ENCODE measurements around the gene PTPRG.

Gene PTPRG

DNA sequence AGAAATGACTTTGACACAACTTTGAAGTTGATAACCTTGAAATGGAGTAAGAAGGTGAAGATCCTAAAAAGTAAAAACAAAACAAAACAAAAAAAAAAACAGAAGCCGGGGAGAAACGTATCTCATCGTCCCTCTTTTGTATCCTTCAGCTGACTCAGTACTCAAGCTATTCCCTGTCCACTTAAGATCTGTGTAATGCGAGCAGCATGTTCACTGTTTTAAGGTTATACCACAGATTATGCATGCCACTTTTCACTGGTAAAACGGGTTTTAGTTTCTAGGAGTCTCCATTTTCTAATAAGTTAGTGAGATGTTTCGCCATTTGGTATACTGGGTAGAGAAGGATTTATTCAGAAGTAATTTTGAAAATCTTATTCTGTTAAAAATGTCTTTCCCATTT lies 487.7 kb downstream of the PTPRG start:
- no peaks in the 10 kb centered on the region for H3K79me2 ChIP-seq (ENCODE audit: control insufficient read depth, low read length)
- H3K4me1 ChIP-seq (ENCODE audit: control insufficient read depth, low read length): no peaks in the 10 kb centered on the region
- H3K27ac ChIP-seq (ENCODE audit: low read depth, low read length): no peak overlapping the region
- no peaks in the 10 kb centered on the region for H4K20me1 ChIP-seq (ENCODE audit: control insufficient read depth, insufficient read depth, low read depth, low read length)
- no peaks in the 10 kb centered on the region for H3K9me3 ChIP-seq (ENCODE audit: control insufficient read depth, insufficient read depth, low read length)
- H3K9me2 ChIP-seq (replicated peaks; ENCODE audit: control insufficient read depth, low read length): no peaks in the 10 kb centered on the region
- no peak overlapping the region for H3K4me3 ChIP-seq (ENCODE audit: low read length)
- H3F3A ChIP-seq (ENCODE audit: control insufficient read depth, insufficient read depth): no peaks in the 10 kb centered on the region
- TF ChIP-seq EZH2phosphoT487 (IDR thresholded peaks at IDR 0.05; ENCODE audit: borderline replicate concordance, low read length): no peak
- TF ChIP-seq, protein P1, sequence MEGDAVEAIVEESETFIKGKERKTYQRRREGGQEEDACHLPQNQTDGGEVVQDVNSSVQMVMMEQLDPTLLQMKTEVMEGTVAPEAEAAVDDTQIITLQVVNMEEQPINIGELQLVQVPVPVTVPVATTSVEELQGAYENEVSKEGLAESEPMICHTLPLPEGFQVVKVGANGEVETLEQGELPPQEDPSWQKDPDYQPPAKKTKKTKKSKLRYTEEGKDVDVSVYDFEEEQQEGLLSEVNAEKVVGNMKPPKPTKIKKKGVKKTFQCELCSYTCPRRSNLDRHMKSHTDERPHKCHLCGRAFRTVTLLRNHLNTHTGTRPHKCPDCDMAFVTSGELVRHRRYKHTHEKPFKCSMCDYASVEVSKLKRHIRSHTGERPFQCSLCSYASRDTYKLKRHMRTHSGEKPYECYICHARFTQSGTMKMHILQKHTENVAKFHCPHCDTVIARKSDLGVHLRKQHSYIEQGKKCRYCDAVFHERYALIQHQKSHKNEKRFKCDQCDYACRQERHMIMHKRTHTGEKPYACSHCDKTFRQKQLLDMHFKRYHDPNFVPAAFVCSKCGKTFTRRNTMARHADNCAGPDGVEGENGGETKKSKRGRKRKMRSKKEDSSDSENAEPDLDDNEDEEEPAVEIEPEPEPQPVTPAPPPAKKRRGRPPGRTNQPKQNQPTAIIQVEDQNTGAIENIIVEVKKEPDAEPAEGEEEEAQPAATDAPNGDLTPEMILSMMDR (IDR thresholded peaks at IDR 0.05; ENCODE audit: low read depth, low read length, poor library complexity, severe bottlenecking): no peak
- H3K27me3 ChIP-seq (ENCODE audit: control insufficient read depth, low read length): peaks cover 6% of the 10 kb centered on the region; the same call in 1 of the 2 replicates
- H3K4me2 ChIP-seq (ENCODE audit: low read length): no peak overlapping the region
- no peaks in the 10 kb centered on the region for H3K36me3 ChIP-seq (ENCODE audit: control insufficient read depth, low read length)

DNA sequence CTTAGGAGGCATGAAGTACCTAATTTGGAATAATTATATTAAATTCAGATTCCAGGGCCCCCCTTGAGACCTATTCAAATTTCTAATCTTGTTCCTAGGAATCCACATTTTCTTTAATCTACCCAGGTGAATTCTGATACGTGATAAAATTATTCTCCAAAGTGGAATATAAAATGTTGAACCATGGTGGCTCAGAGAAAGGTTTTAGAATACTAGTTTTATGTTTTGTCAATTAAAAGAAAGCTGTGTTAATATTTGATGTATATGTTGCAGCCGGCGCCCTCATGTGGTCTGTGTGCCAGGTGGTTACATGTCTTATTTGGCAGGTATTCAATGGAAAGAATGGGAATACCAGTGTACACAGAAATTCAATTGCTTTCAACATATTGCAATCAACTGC lies 490.1 kb downstream of the PTPRG start:
- H4K20me1 ChIP-seq (ENCODE audit: control insufficient read depth, insufficient read depth, low read depth, low read length): no peaks in the 10 kb centered on the region

DNA sequence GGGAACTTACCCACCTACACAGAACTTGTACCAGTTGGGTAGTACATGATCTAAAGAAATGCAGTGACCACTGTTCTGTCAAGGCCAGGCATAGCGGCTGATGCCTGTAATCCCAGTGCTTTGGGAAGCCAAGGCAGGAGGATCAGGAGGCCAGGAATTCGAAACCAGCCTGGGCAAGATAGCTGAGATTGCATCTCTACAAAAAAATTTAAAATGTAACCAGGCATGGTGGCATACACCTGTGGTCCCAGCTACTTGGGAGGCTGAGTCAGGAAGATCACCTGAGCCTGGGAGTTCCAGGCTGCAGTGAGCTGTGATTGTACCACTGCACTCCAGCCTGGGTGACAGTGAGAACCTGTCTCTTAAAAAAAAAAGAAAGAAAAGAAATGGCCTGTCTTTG lies 491.0 kb downstream of the PTPRG start:
- Histone ChIP-seq H3K36me3 (ENCODE audit: control insufficient read depth, low read length) (no peaks in the 10 kb centered on the region), H3K27ac (ENCODE audit: low read depth, low read length) (no peak overlapping the region), H3K4me2 (ENCODE audit: low read length) (no peak overlapping the region), H3K9me2 (replicated peaks; ENCODE audit: control insufficient read depth, low read length) (no peaks in the 10 kb centered on the region), H3K4me3 (ENCODE audit: low read length) (no peak overlapping the region), H3K27me3 (ENCODE audit: control insufficient read depth, low read length) (peaks cover 6% of the 10 kb centered on the region; the same call in 1 of the 2 replicates), H3K4me1 (ENCODE audit: control insufficient read depth, low read length) (no peaks in the 10 kb centered on the region), H3K79me2 (ENCODE audit: control insufficient read depth, low read length) (no peaks in the 10 kb centered on the region), H3F3A (ENCODE audit: control insufficient read depth, insufficient read depth) (no peaks in the 10 kb centered on the region), H3K9me3 (ENCODE audit: control insufficient read depth, insufficient read depth, low read length) (no peaks in the 10 kb centered on the region), H4K20me1 (ENCODE audit: control insufficient read depth, insufficient read depth, low read depth, low read length) (no peaks in the 10 kb centered on the region)
- TF ChIP-seq EZH2phosphoT487 (IDR thresholded peaks at IDR 0.05; ENCODE audit: borderline replicate concordance, low read length): no peak
- TF ChIP-seq, protein P1 (IDR thresholded peaks at IDR 0.05; ENCODE audit: low read depth, low read length, poor library complexity, severe bottlenecking): no peak

More for the DNA sequence above, 490.1 kb downstream of the PTPRG start:
- Histone ChIP-seq H3K27me3 (ENCODE audit: control insufficient read depth, low read length) (peaks cover 6% of the 10 kb centered on the region; the same call in 1 of the 2 replicates), H3F3A (ENCODE audit: control insufficient read depth, insufficient read depth) (no peaks in the 10 kb centered on the region), H3K9me2 (replicated peaks; ENCODE audit: control insufficient read depth, low read length) (no peaks in the 10 kb centered on the region), H3K36me3 (ENCODE audit: control insufficient read depth, low read length) (no peaks in the 10 kb centered on the region), H3K9me3 (ENCODE audit: control insufficient read depth, insufficient read depth, low read length) (no peaks in the 10 kb centered on the region), H3K79me2 (ENCODE audit: control insufficient read depth, low read length) (no peaks in the 10 kb centered on the region), H3K4me1 (ENCODE audit: control insufficient read depth, low read length) (no peaks in the 10 kb centered on the region), H3K4me3 (ENCODE audit: low read length) (no peak overlapping the region), H3K4me2 (ENCODE audit: low read length) (no peak overlapping the region), H3K27ac (ENCODE audit: low read depth, low read length) (no peak overlapping the region)
- TF ChIP-seq EZH2phosphoT487 (IDR thresholded peaks at IDR 0.05; ENCODE audit: borderline replicate concordance, low read length): no peak
- TF ChIP-seq, protein P1 (IDR thresholded peaks at IDR 0.05; ENCODE audit: low read depth, low read length, poor library complexity, severe bottlenecking): peak; percentile 58

All from DOHH2 (cell line).